HepG2 (cell line): ENCODE data around the gene CPEB3. TPM values are rescaled to one million over a fixed set of nuclear protein-coding genes. Genes with fewer than 3 reads are reported as not detected.

Experiments
- CHD4 ChIP-seq: fragments of 200-600 bp; sonication (generic); IDR thresholded peaks from 2 replicates; pipeline ENCODE4 v1.7.0; 2017; ENCODE audit warnings: mild to moderate bottlenecking, low read length, borderline replicate concordance
- FOSL2 ChIP-seq: sonication (generic); formaldehyde crosslinking; IDR thresholded peaks from 2 replicates; pipeline ENCODE4 v1.4.0; 2020; ENCODE audit warnings: missing genetic modification reagents
- GPBP1L1 ChIP-seq: sonication (generic); formaldehyde crosslinking; IDR thresholded peaks from 2 replicates; pipeline ENCODE4 v1.5.0; 2020; ENCODE audit warnings: mild to moderate bottlenecking, missing genetic modification reagents
- HDAC1 ChIP-seq: sonication (generic); formaldehyde crosslinking; IDR thresholded peaks from 2 replicates; pipeline ENCODE4 v1.5.1; 2020; ENCODE audit warnings: mild to moderate bottlenecking, missing genetic modification reagents
- IKZF1 ChIP-seq: fragments of 450-650 bp; IDR thresholded peaks from 2 replicates; pipeline ENCODE4 v1.7.1; 2016
- KLF11 ChIP-seq: IDR thresholded peaks from 2 replicates; pipeline ENCODE4 v1.6.1; 2016; ENCODE audit warnings: missing compliant biosample characterization
- MTF1 ChIP-seq: sonication (generic); formaldehyde crosslinking; IDR thresholded peaks from 2 replicates; pipeline ENCODE4 v1.5.0; 2020; ENCODE audit warnings: missing genetic modification reagents
- RAD51 ChIP-seq: fragments of 450-650 bp; IDR thresholded peaks from 2 replicates; pipeline ENCODE4 v1.6.1; 2016; ENCODE audit warnings: borderline replicate concordance
- SIX4 ChIP-seq: sonication (generic); formaldehyde crosslinking; IDR thresholded peaks from 2 replicates; pipeline ENCODE4 v1.4.0; 2020; ENCODE audit warnings: missing genetic modification reagents
- SMAD9 ChIP-seq: sonication (generic); formaldehyde crosslinking; IDR thresholded peaks from 2 replicates; pipeline ENCODE4 v1.5.1; 2020; ENCODE audit warnings: mild to moderate bottlenecking, missing genetic modification reagents
- SUZ12 ChIP-seq: fragments of 150-350 bp; IDR thresholded peaks from 2 replicates; pipeline ENCODE4 v1.6.1; 2014; ENCODE audit warnings: low read depth, low read length
- TAF15 ChIP-seq: fragments of 200-400 bp; formaldehyde crosslinking; IDR thresholded peaks from one replicate; pipeline ENCODE4 v1.6.1; 2018; ENCODE audit warnings: mild to moderate bottlenecking, low read depth, low read length; ENCODE audit not compliant: poor library complexity, severe bottlenecking
- TRIM22 ChIP-seq: fragments of 450-650 bp; IDR thresholded peaks from 2 replicates; pipeline ENCODE4 v1.6.1; 2017
- ZBTB42 ChIP-seq: sonication (generic); formaldehyde crosslinking; IDR thresholded peaks from 2 replicates; pipeline ENCODE4 v1.5.0; 2020; ENCODE audit warnings: mild to moderate bottlenecking, missing genetic modification reagents
- ZNF451 ChIP-seq: sonication (generic); formaldehyde crosslinking; IDR thresholded peaks from 2 replicates; pipeline ENCODE4 v1.5.0; 2020; ENCODE audit warnings: mild to moderate bottlenecking, missing genetic modification reagents
- ZNF547 ChIP-seq: sonication (generic); formaldehyde crosslinking; IDR thresholded peaks from 2 replicates; pipeline ENCODE4 v1.5.1; 2020; ENCODE audit warnings: mild to moderate bottlenecking, missing genetic modification reagents
- ZNF644 ChIP-seq: IDR thresholded peaks from 2 replicates; pipeline ENCODE4 v1.6.1; 2016; ENCODE audit warnings: low read depth
- ZNF703 ChIP-seq: sonication (generic); formaldehyde crosslinking; IDR thresholded peaks from 2 replicates; pipeline ENCODE4 v1.5.1; 2020; ENCODE audit warnings: missing genetic modification reagents, mild to moderate bottlenecking, moderate library complexity, borderline replicate concordance
- ZNF746 ChIP-seq: sonication (generic); formaldehyde crosslinking; IDR thresholded peaks from 2 replicates; pipeline ENCODE4 v1.8.0; 2022; ENCODE audit warnings: mild to moderate bottlenecking, missing genetic modification reagents
- ZNF773 ChIP-seq: sonication (generic); formaldehyde crosslinking; IDR thresholded peaks from 2 replicates; pipeline ENCODE4 v1.4.0; 2020; ENCODE audit warnings: missing genetic modification reagents, borderline replicate concordance
- ZNF878 ChIP-seq: sonication (generic); formaldehyde crosslinking; IDR thresholded peaks from 2 replicates; pipeline ENCODE4 v1.8.1; 2023; ENCODE audit warnings: mild to moderate bottlenecking, missing genetic modification reagents, moderate library complexity
- ZZZ3 ChIP-seq: sonication (generic); formaldehyde crosslinking; IDR thresholded peaks from 2 replicates; pipeline ENCODE4 v1.4.0; 2020; ENCODE audit warnings: missing genetic modification reagents, mild to moderate bottlenecking, borderline replicate concordance
- polyA plus RNA-seq, 8 experiments: library from polyadenylated mRNA; depleted of rRNA in 3 of 8; stranded (reverse) in 7 of 8; unstranded in 1 of 8; fragments of >200 nt; fragmentation: Illumina TruSeq in 4 of 8; extraction: Trizol in 4 of 8; gene quantifications; 2 replicates each; pipeline versions ENCODE4 v1.2.1 to v1.2.3, GENCODE V29; 2011 to 2016; ENCODE audit warnings: low read depth in 4 of 8, missing spikeins in 1 of 8, mixed read lengths in 1 of 8; ENCODE audit not compliant: insufficient read depth in 1 of 8
- total RNA-seq, 5 experiments: library from RNA; depleted of rRNA; stranded (reverse); fragments of >200 nt; fragmentation: Illumina TruSeq; extraction: Trizol; gene quantifications; 2 replicates each; pipeline ENCODE4 v1.2.3, GENCODE V29; 2016; ENCODE audit warnings: low read depth in 1 of 5
- TF ChIP-seq, protein P1 (sequence below): sonication (generic); formaldehyde crosslinking; IDR thresholded peaks from 2 replicates; pipeline ENCODE4 v1.4.0; 2020; ENCODE audit warnings: missing genetic modification reagents, borderline replicate concordance
- TF ChIP-seq, protein P2 (sequence below): sonication (generic); formaldehyde crosslinking; IDR thresholded peaks from 2 replicates; pipeline ENCODE4 v1.5.1; 2020; ENCODE audit warnings: missing genetic modification reagents, mild to moderate bottlenecking, borderline replicate concordance
- TF ChIP-seq, protein P3 (sequence below): sonication (generic); formaldehyde crosslinking; IDR thresholded peaks from 2 replicates; pipeline ENCODE4 v1.8.0; 2022; ENCODE audit warnings: mild to moderate bottlenecking, missing genetic modification reagents

The CPEB3 gene
- total and polyA plus RNA-seq, 2 of the 13 experiments (the other 11 are each of a cell fraction or from before 2014, with no cell fraction given) = 0.66 to 0.70 TPM

- no peak for TF ChIP-seq TRIM22
- no peak for TF ChIP-seq ZBTB42 (CRISPR knock-in tag)
- TF ChIP-seq ZNF547 (CRISPR knock-in tag) = no peak
- no peak for TF ChIP-seq ZNF878 (CRISPR knock-in tag)
- no peak for TF ChIP-seq ZNF703 (CRISPR knock-in tag)
- TF ChIP-seq RAD51 = no peak
- TF ChIP-seq HDAC1 (CRISPR knock-in tag) = no peak; the same call in 1 of the 2 replicates
- TF ChIP-seq, protein P1, sequence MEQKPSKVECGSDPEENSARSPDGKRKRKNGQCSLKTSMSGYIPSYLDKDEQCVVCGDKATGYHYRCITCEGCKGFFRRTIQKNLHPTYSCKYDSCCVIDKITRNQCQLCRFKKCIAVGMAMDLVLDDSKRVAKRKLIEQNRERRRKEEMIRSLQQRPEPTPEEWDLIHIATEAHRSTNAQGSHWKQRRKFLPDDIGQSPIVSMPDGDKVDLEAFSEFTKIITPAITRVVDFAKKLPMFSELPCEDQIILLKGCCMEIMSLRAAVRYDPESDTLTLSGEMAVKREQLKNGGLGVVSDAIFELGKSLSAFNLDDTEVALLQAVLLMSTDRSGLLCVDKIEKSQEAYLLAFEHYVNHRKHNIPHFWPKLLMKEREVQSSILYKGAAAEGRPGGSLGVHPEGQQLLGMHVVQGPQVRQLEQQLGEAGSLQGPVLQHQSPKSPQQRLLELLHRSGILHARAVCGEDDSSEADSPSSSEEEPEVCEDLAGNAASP (CRISPR knock-in tag) = no peak; the same call in 1 of the 2 replicates
- no peak for TF ChIP-seq CHD4
- TF ChIP-seq SUZ12 = no peak
- TF ChIP-seq ZZZ3 (CRISPR knock-in tag) = no peak
- TF ChIP-seq, protein P2, sequence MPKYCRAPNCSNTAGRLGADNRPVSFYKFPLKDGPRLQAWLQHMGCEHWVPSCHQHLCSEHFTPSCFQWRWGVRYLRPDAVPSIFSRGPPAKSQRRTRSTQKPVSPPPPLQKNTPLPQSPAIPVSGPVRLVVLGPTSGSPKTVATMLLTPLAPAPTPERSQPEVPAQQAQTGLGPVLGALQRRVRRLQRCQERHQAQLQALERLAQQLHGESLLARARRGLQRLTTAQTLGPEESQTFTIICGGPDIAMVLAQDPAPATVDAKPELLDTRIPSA = no peak
- TF ChIP-seq ZNF451 (CRISPR knock-in tag) = no peak
- TF ChIP-seq, protein P3, sequence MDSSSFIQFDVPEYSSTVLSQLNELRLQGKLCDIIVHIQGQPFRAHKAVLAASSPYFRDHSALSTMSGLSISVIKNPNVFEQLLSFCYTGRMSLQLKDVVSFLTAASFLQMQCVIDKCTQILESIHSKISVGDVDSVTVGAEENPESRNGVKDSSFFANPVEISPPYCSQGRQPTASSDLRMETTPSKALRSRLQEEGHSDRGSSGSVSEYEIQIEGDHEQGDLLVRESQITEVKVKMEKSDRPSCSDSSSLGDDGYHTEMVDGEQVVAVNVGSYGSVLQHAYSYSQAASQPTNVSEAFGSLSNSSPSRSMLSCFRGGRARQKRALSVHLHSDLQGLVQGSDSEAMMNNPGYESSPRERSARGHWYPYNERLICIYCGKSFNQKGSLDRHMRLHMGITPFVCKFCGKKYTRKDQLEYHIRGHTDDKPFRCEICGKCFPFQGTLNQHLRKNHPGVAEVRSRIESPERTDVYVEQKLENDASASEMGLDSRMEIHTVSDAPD = no peak
- no peak for TF ChIP-seq FOSL2 (CRISPR knock-in tag)
- no peak for TF ChIP-seq IKZF1
- TF ChIP-seq GPBP1L1 = no peak
- TF ChIP-seq ZNF746 (CRISPR knock-in tag) = no peak
- no peak for TF ChIP-seq TAF15
- no peak for TF ChIP-seq KLF11 (CRISPR knock-in tag)
- TF ChIP-seq MTF1 = no peak
- TF ChIP-seq ZNF644 (CRISPR knock-in tag) = peak; percentile 71; the same call in 1 of the 2 replicates
- no peak for TF ChIP-seq SIX4
- no peak for TF ChIP-seq ZNF773
- TF ChIP-seq SMAD9 (CRISPR knock-in tag) = no peak
Measured at GRCh38 chr10:92113911-92114600, 176.8 kb downstream of the CPEB3 start (continued).
